Amniotic stem cell (primary cell): ENCODE measurements around the gene AADACL4.
"Not testable (repeated sequence)": the region's sequence is repeated elsewhere in the genome, so short reads cannot be mapped to it uniquely, and the experiment has no call there.

Source experiments
- DNase-seq: peaks from one replicate; lab custom pipeline; 2025; lab: John Stamatoyannopoulos, UW

Gene AADACL4

DNA sequence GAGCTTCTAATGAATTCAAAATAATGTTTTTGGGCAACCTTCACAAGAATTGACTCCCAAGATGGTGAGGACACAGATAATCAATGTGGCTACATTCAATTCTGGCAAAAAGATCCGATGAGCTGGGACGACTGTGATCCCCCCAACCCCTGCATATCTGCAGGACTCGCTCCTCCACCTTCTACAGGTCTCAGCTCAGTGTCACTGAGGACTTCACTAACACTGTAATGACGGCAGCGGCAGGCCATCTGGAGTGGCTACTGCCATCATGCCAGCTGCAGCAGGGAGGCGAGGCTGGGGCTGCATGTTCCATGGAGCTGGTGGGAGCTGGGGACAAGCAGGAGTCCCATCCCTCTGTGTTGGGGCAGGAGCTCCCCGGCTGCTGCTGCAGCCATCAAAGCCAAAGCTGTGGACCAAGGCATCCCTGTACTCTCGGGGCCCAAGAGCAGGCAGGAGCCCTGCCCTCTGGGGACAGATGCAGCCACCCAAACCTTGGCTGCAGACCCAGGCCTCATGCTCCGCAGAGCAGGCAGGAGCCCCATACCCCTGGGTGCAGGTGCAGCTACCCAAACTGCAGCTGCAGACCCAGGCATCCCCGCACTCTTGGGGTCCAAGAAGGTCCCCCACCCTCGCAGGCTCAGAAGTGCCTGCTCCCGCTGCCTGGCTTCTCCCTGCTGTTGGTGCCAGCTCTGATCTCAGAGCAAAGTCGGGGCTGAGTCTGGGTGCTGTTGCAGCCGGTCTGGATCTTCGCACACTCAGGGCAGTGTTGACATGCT lies 13.7 kb upstream of the AADACL4 start:
- DNase-seq: no peak

DNA sequence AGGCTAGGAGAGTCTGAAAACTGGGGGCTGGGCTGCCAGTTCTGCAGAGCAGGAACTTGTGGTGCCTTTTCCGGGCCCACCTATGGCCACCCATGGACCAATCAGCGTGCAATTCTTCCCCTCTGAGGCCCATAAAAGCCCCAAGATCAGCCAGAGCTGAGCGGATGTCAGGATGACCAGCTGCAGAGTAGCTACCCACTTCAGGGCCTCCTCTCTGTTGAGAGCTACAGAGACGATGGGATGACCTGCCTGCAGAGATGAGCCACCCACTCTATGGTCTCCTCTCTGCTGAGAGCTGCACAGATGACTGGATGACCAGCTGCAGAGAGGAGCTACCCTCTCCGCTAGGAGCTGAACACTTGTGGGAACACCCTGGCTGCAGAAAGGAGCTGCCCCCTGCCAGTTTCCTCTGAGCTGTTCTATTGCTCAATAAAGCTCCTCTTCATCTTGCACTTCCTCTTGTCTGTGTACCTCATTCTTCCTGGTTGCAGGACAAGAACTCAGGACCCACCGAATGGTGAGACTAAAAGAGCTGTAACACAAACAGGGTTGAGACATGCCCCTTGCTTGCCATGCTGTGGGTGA lies 12.8 kb upstream of the AADACL4 start:
- no peak for DNase-seq

DNA sequence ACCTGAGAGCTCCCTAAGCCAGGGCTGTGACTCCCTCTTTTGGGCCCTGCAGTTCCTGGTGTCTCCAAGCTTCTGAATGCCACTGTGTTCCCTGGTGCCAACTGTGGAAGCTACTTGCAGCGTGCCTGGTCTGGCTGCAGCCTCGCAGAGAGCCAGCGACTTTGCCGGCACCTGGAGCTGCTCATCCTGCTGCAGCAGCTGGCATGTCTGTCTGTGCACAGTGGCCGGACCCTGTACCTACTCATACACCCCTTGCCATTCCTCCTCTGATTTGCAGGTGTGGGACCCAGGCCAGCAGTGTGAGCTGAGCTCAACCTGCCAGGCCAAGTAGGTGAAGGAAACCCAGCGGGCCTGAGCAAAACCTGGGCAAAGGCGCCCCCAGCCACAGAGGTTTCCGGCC lies 12.3 kb upstream of the AADACL4 start:
- DNase-seq: no peak

DNA sequence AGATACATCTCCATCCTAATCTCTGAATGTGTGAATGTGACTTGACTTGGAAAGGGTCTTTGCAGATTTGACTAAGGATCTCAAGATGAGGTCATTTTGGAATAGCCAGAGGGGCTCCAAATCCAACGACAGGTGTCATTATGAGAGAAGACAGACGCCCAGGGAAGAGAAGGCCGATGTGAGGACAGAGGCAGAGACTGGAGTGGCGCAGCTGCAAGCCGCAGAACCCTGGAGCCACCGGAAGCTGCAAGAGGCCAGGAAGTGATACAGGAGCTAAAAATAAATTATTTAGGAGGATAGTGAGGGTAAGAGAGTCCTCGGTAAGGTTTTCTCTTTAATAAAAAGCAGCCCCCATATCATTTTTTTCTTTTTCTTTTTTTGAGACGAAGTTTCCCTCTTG lies 9.7 kb upstream of the AADACL4 start:
- no peak for DNase-seq

DNA sequence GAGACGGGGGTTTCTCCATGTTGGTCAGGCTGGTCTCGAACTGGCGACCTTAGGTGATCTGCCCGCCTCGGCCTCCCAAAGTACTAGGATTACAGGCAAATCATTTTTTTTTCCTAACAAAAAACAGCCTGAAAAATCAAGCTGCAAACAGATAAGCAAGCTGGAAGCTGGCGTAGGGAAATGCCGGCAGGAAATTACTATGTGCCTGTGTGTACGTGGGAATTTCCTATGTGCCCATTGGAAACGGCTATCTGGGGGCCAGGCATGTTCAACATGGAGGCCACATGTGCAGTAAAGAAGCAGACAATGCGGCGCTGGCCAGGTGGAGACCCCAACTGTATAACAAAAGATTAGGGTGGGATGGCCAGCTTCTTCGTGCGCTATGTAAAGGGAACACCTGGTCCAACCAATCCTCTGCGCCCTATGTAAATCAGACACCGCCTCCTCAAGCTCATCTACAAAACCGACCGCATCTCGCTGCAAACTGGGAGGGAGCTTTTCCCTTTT lies 9.1 kb upstream of the AADACL4 start:
- DNase-seq: no peak

DNA sequence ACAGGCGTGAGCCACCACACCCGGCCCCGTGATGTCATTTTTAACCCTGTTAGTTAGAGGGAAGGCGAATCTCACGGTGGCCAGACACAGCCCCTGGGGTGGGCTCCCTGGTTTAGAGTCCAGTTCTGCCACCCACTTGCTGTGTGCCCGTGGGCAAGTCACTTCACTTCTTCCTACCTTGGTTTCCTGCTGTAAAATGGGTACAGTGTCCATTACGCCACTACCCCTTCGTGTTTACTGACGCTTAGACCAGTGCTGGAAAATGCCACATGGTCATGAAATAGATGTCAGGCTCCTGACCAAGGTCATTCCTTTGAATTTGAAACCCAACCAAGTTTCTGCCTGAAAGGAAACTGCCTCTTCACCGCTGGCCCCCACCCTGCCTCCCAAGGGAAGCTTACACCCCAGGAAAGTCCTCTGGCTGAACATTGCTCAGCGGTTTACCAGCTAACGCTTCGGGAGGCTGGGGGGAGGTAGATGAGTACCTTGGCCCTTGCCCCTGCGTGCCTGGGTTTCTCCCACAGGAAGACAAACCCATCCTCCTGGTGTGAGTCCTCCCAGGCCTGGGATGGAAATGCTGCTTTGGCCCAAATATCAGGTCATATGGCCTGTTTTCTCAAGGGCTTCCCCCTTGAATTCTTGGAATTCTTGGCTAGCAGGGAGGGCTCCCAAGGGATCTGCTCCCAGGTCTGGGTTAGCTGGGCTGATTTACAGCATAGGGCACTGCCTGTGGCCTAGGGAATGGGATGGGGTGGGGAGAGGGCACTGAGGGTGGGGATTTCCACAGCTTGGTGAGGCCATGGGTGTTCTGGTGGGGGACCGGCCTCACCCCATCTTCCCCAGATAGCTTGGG lies 7.6 kb upstream of the AADACL4 start:
- no peak for DNase-seq

DNA sequence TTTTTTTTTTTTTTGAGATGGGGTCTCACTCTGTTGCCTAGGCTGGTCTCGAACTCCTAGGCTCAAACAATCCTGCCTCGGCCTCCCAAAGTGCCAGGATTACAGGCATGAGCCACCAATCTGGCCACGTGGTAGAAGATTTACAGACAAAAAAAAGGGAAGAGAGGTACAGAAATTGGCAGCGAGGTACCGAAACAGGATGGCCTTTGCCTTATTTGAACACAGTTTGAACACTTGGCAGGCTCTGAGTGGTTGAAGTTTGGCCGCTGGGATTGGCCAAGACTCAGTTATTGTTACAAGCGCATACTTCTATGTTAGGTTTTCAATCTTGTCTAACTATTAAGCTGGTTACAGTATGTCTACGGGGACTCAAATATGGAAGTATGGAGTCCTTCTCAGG lies 6.2 kb upstream of the AADACL4 start:
- no peak for DNase-seq

DNA sequence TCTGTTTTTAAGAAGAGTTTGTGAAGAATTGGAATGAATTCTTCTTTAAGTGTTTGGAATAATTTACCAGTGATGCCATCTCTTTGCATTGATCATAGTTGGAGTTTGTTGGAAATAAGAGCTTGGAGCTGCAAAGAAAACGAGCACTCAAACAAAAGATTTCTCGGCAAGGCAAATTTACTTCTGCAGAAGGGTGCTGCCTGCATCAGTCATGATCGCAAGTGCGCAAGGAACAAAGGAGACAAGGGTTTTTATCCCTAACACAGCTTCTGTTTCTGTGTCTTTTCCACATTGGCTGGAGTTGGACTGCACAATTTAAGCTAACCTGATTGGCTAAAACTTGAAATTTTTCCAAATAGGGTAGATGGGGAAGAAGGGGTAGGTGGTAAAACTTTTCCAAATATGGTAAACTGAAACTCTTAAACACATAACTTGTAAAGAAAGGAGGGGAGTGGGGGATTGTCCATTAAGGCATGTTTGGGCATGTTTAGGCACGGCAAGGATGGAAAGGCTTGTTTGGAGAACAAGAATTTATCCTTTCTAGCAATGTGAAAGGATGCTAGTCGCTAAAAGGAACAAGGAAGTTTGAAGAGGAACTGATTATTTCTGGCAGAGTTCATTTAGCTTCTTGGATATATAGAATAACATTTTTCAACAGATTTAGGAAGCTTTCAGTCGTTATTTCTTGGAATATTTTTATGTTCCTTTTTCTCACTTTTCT lies 3.5 kb upstream of the AADACL4 start:
- no peak for DNase-seq

DNA sequence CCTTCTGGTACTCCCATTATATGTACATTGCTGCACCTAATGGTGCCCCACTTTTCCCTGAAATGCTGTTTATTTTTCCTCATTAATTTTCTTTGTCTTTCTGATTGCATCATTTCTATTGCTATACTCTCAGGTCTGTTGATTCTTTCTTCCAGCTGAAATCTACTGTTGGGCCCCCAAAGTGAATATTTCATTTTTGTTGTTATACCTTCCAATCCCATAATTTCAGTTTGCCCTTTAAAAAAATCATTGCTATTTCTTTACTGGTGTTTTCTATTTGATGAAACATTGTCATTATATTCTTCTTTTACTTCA lies 3.0 kb upstream of the AADACL4 start:
- DNase-seq: no peak

DNA sequence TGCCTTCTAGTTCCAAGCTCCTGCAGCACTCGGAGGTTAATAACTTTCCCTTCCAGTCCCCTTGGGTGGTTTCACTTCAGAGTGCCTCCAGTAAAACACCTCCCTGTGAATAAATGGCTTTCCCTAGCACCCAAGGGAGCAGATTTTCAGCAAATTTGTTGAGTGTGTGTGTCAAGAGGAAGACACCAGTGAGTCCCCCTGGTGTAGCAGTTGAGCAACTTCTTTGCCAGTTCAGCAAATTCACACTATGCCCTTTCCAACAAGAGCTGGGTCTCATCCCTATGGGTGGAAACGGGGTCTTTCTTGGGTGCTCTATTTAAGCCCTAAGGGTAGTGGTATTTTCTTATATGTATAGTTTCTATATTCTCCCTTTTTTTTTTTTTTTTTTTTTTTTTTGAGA lies 806 bp upstream of the AADACL4 start:
- no peak for DNase-seq

DNA sequence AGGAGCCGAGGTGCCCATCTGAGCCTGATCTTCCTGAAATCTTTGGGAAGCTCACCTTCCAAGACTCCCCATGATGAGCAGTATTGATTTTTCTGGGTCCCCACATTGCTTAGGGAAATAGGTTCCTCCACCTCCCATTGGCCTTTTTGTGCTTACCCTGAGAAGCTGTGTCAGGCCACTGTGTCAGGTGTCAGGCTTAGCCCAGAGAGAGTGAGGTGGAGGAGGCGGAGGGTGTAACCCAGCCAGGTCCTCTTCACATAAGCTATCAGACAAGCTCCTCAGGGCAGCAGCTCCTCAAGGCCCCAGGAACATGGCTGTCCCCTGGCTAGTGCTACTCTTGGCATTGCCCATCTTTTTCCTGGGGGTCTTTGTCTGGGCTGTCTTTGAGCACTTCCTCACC lies 352 bp downstream of the AADACL4 start:
- no peak for DNase-seq

DNA sequence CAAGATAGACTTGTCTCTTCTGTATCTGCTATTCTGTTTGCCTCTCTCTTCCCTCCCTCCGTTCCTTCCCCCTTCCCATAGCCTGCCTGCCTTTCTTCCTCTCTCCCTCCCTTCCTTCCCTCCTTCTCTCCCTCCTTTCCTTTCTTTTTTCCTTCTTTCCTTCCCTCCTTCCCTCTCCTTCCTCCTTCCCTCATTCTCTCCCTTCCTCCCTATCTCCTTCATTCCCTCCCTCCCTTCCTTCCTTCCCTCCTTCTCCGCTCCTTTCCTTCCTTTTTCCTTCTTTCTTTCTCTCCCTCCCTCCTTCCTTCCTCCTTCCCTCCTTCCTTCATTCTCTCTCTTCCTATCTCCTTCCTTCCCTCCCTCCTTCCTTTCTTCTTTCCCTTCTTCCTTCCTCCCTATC lies 944 bp downstream of the AADACL4 start:
- DNase-seq: no peak

DNA sequence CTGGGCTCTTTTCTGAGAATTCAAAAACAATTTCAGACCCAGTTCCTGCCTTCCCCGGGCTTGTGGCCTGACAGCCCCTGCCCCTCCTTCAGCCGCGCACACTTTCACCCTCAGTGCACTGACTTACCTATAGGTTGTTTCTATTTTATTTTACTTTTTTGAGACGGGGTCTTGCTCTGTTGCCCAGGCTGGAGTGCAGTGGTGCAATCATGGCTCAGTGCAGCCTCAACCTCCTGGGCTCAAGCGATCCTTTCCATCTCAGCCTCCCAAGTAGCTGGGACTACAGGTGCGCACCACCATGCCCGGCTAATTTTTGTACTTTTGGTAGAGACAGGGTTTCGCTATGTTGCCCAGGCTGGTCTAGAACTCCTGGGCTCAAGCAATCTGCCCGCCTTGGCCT lies 1.5 kb downstream of the AADACL4 start:
- not testable (repeated sequence) for DNase-seq

DNA sequence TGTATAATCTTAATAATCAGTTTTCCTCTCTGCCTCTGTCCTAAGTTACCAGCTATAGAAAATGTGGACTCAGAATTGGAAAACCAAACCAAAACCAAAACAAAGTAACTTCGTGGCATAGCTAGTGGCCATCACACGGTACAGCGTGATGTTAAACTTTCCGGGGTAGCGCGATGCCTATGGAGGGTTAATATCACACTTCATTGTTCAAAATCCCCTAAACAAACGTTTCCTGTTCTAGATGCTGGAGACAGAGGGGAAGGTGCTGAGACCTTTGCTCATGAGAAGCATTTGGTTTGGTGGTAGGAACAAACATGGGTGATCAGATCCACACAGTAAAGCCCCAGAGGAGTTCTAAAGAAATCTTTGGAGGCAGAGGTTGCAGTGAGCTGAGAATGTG lies 4.9 kb downstream of the AADACL4 start:
- DNase-seq: no peak

DNA sequence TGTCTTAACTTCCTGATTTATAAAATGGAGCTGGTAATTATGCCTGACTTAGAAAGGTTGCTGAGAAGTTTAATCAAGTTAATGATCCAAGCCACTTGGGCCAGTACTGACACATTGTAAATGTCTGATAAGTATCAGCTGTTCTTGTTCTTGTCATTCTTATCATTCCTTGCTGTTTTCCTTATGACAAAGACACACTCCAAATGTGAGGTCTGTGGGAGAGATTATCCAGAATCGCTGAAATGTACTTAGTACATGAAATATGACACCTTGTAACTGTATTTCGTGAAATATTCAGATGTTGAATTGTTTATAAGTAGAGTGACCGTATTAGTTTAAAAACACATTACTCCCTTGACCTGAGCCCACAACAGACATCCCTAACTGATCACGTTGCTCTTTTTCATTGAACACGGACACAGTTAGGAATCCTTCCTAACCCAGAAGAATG lies 6.1 kb downstream of the AADACL4 start:
- DNase-seq: peak; percentile 30

DNA sequence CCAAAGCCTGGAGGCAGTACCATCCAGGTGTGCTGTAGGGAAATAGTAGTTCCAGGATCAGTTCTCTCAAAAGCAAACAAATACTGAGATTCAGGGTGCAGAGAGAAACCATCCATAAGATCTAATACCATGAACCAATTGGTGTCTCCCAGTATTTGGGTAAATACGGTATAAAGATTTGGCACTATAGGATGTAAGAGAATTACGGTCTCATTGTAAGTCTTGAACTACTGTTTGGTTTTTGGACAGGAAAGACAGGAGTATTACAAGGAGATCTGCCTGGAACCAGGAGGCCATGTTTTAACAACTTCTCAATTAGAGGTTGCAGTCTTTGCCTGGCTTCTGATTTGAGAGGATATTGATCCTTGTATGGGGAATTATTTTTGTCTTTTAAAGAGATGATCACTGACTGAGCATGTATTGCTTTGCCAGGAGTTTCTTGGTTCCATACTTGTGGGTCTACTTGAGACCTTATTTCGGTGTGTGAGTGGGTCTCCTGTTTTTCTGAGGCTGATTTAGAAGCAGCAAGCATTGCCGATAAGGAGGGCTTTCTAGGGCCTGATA lies 10.2 kb downstream of the AADACL4 start:
- DNase-seq: no peak

DNA sequence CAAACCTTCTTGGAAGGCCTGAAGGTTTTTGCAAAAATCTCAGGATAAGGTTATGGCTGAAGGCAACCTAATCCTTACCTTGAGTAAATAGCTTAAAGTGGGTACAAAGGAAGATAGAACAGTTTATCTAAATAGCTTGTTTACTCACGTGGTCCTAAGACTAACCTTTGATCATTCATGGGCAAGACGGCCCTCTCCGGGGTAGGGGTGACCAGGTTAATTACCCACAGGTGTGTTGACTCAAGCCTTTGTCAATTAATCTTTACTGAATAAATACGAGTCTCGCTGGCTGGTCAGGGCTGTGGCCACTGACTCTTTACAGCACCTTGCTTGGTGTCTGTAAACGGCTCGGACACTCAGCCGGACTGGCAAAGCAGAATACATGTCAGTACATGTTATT lies 10.8 kb downstream of the AADACL4 start:
- DNase-seq: no peak

DNA sequence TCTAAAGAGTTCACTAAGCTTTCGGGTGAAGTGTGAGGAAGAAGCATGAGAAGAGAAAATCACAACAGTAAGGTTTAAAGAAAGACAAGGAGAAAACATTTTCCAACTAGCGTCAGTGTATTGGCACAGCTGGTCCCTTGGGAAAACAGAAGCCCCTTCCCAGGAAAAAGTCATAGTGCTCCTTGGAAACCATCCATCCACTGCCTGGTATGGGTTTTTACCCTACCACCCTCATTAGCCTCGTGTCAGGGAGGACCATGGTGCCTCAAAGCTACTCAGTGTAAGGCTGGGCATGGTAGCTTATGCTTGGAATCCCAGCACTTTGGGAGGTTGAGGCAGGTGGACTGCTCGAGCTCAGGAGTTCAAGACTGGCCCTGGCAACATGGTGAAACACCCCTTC lies 12.7 kb downstream of the AADACL4 start:
- DNase-seq: no peak

DNA sequence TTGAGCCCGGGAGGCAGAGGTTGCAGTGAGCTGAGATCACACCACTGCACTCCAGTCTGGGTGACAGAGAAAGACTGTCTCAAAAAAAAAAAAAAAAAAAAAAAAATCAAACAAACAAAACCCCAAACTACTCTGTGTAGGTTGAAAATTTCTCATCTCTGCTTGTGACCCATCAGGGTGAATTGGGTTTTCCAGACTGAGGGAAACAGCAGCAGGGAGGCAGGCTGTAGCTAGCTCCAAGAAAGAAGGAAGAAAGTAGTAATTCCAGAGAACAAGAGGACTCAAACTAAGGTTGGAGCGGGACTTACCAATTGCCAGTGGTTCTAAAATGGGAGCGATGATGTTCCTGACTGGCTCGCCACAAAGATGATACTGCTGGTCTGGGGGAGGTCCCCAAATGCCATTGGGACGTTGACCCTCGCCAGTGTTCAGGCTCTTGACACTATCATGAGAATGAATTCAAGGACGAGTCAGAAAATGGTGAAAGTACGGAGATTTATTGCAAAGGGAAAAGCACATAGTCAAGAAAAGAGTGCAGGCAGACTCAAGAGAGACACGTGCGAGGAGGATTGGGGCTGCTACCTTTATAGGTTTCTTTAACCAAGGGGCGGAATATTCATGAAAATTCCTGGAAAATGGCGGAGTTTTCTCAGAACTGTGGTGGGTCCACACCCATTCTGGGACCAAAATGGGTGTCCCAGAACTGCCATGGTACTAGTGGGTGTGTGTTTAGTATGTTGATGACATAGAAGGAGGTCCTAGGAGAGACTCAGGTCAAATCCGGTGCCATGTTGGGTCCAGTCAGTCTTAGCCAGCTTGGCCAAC lies 13.4 kb downstream of the AADACL4 start:
- DNase-seq: no peak

DNA sequence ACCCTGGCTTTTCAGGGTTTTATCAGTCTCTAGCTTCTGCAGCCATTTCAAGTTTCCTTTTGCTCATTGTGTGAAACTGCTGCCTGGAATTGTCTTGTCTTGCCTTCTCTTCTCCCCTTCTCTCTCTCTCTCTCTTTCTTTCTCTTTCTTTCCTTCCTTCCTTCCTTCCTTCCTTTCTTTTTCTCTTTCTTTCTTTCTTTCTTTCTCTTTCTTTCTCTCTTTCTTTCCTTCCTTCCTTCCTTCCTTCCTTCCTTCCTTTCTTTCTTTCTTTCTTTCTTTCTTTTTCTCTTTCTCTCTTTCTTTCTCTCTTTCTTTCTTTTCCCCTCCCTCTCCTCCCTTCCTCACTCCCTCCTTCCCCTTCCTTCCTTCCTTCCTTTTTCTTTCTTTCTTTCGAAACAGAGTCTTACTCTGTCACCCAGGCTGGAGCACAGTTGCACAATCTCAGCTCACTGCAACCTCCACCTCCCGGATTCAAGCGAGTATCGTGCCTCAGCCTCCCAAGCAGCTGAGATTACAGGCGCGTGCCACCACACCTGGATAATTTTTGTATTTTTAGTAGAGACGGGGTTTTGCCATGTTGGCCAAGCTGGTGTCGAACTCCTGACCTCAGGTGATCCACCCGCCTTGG lies 14.1 kb downstream of the AADACL4 start:
- not testable (repeated sequence) for DNase-seq
